Endometrium (tissue), 2 donors: ENCODE measurements around the gene PKP4.
"Not testable (repeated sequence)": the region's sequence is repeated elsewhere in the genome, so short reads cannot be mapped to it uniquely, and the experiment has no call there.

Source experiments
- FAIRE-seq: peaks from 2 replicates; lab custom pipeline; 2012; peaks lifted over from hg19 to GRCh38; lab: Jason Lieb, UNC
- donor health status: control.
- donor health status: control.

PKP4 gene

GRCh38 chr2:158687315-158687714 is 230.6 kb downstream of the PKP4 start:
- no peak for FAIRE-seq

DNA sequence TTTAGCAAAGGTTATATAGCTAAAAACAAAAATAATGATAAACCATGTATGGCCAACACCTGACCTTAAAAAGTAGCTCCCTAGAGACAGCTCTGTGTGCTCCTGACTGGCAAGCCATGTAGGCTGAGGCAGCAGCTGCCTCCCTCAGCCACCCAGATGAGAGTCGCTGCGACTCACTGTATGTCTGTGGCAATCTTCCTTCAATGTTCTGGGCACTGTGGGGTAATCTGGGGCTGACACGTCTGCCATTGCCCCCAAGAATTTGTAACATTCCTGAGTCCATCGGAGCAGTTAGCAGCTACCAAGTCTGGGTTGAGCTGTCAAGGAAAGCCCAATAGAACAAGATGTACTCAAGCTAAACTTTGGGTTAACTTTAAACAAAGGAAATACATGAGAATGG is 232.0 kb downstream of the PKP4 start:
- FAIRE-seq = no peak

DNA sequence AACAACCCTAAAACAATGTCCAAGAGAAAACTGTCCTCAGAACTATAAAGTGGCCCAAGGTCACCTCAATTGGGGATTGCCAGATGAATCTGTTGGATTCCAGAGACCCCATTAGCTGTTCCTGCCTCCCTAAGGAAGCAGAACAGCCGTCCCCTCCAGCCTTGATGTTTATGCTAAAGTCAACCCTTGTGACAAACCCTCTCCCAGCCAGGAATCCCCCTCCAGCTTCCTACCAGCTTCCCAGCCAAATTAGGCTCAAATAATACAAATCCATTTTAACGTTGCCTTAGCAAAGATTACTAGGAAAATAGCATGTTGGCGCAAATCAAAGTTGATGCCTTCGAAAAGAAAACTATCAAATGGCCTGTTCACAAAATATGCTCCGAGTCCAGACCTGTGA is 232.6 kb downstream of the PKP4 start:
- FAIRE-seq = no peak

DNA sequence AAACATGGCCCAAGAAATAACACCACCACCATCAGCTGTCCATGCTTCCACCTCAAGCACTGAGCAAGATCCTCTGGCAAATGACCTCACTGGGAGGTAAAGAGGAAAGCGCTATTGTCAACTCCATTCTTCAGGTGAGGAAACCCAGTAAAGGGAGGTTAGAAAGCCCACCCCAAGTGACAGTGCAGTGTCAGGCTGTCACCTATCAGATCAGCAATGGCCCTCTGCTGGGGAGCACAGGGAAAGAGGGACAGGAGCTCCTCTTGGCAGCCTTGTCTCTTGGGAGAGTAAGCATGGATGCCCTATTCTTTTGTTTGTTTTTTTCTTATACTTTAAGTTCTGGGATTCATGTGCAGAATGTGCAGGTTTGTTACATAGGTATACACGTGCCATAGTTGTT is 234.1 kb downstream of the PKP4 start:
- FAIRE-seq = no peak

DNA sequence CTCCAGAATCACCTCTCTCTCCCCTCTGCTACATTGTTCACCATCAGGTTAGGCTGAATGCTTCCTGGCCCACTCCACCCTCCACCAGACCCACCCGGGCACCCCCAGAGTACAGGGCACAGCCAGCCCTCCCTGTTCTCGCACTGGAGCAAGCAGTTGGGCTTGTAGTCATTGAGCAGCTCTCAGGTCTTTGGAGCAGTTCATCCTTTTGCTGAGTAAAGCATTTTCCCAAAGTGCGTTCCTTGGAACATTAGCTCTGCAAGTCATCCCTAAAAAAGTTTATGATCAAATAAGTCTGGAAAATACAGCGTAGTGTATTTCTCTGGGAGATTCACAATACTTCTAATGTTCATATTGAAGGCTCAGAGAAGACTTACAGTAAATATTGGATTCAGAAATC is 234.9 kb downstream of the PKP4 start:
- FAIRE-seq = no peak

DNA sequence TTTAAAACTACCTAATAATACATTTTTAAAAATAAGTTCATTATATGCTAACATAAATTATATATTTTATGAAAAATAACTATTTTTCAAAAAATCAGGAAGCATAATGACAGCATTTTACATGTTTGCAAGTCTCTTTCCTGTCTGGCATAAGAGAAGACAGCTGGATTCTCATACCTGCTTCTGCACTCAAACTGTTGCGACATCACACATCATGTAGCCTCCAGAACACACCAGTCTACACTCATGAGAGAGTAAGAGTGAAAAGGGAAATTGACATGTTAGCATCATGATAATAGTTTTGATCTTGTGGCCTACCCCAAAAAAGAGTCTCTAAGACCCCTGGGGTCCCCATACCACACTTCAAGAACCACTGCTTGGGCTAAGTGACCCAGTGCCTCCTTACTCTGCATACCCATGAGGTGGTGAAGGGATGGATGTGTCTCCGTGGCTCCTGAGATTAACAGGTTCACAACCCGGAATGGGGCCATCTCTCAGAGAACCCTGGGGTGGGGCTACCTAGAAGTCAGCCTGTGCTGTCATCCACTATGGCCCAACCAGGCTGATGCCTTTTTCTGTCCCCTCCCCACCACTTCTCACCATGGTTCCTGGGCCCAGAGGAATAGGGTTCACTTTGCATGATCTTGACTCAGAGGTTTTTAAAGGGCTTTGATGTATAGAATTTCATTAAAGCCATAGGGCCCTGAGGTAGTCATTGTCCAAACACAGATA is 235.8 kb downstream of the PKP4 start:
- FAIRE-seq = no peak

DNA sequence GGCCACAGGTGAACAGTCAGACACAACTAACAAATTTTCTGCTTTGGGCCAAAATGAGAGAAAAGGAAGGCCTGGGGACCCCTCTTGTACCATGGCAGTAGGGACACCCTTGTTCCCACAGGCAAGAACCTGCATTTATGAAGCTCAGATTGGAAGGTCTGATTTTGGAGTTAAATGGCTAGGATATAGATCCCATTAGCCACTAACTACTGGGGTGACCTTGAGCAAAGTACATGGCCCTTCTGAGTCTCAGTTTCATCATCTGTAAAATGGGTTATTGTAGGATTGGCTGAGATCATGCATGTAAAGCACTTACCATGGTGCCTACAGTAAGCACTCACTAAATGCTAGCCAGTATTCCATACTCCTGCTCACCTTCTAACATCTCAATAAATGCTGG is 236.7 kb downstream of the PKP4 start:
- no peak for FAIRE-seq

DNA sequence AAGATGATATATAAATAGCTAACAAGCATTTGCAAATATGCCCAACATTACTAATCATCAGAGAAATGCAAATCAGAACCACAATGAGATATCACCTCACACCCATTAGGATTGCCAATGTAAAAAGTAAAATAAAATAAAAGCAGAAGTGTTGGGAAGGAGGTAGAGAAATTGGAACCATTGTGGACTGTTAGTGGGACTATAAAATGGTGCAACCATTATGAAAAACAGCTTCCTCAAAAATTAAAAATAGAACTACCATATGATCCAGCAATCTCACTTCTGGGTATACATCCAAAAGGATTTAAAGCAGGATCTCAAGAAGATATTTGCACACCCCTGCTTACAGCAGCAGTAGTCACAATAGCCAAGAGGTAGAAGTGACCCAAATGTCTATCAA is 238.6 kb downstream of the PKP4 start:
- FAIRE-seq = no peak

- FAIRE-seq = not testable (repeated sequence)
Measured at GRCh38 chr2:158695744-158696143, 239.0 kb downstream of the PKP4 start.

DNA sequence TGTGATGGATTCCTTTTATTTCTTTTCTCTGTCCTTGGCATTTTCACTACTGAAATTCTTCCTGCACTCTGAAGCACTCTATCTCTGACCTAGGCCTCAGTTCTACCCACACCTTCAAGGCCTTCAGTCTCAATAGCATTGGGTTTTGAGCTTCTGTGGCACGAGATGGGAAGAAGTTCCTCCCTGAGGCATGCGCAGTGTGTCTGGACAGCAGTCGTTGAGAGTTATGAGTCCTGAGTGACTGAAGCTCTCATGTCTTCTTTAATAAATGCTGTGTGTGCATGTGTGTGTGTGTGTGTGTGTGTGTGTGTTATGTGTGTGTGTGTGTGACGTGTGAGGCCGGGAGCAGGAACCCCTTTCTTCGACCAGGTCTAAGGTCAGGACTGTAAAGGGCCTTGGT is 242.6 kb downstream of the PKP4 start:
- no peak for FAIRE-seq

DNA sequence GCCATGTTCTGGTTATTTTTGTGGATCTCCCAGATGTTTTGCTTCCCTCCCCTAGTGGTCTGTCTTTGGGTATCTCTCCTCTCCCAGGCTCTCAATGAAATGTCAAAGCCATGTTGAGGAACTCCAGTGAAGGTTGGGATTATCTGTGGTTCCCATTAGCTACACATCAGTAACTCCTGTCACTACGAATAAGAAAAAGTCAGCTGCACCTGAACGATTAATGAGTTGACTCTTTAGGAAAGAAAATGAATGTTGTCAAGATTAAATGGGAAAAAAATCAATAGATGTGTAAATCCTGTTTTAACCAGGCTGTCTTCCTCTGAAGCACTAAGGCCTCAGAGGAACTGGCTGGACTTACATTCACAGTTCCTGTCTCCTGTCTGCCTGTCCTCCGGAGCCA is 244.3 kb downstream of the PKP4 start:
- no peak for FAIRE-seq

DNA sequence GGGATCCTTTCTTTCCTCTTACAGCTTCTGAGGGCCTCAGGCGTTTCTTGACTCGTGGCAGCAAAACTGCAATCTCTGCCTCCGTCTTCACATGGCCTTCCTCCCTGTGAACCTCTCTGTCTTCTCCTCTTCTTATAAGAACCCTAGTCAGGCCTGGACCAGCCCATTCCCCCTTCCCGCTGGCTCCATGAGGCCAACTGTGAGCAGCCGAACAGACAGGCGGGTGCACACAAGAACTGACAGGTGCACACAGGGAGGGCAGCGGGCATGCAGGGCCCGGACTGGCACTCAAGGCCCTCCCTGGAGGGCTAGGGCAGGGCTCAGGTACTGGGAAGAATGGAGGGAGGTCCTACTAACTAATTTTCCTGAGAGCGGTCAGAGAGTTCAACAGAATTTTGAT is 246.0 kb downstream of the PKP4 start:
- no peak for FAIRE-seq

- not testable (repeated sequence) for FAIRE-seq
Measured at GRCh38 chr2:158704724-158705465, 248.1 kb downstream of the PKP4 start.

DNA sequence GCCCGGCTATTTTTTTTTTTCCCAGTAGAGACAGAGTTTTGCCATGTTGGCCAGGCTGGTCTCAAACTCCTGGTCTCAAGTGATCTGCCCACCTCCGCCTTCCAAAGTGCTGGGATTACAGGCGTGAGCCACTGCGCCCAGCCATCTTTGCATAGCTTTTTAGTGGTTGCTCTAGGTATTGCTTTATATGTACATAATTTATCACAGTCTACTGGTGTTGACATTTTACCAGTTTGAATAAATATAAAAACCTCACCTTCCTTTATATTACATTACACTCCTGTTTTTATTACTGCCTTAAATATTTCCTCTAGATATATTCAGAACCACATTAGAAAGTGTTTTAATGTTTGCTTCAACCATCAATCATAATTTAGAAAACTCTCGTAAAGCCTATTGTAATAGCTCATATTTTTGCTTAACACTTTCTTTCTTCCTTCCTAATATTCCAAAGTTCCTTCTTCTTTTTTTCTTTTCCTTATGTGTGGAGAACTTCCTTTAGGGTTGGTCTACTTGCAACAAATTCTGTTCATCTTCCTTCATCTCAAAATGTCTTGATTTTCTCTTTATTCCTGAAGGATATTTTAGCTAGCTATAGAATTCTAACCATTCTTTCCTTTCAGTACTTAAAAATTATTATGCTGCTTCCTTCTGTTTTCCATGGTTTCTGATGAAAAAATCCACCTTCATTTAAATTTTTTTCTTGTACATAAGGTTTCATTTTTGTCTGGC is 256.2 kb downstream of the PKP4 start:
- FAIRE-seq = no peak

DNA sequence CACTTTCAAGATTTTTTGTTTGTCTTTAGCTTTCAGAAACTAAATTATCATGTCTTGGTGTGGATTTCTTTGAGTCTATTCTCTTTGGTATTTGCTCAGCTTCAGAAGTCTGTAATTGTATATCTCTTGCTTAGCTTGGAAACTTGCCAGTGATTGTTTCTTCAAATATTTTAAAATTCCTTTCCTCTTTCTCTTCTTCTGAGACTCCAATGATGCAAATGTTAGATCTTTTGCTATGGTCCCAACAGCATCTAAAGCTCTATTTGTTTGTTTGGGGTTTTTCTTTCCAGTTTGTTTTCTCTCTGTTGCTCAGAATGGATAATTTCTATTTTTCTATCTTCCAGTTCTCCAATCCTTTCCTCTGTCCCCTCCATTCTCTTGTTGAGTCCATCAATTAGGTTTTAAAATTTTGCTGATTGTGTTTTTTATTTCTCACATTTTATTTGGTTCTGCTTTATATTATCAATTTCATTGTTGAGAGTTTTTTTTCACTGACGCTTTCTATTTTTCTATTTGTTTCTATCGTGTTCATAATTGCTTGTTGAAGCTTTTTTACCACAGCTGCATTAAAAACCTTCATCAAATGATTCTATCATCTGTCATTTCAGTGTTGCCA is 256.9 kb downstream of the PKP4 start:
- no peak for FAIRE-seq

GRCh38 chr2:158714420-158714819 is 257.7 kb downstream of the PKP4 start:
- no peak for FAIRE-seq

DNA sequence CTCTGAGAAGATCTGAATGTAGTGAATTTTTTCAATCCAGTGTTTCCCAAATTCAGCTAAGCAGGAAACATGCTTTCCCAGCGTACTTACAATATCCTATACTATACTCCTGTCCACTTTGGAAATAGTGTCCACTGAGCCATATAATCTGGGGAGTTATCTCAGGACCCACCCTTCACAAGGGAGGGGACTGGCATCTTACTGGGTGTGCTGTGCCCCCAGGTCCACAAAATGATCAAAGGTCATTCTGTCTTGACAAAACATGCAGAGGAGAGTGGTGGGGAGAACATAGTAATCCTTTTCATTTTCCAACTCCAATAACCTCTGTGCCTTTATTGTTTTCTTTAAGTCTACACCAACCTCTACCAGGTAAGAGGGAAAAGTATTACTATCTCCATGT is 258.6 kb downstream of the PKP4 start:
- FAIRE-seq = no peak

- FAIRE-seq = no peak
Measured at GRCh38 chr2:158716121-158716791, 259.5 kb downstream of the PKP4 start.

DNA sequence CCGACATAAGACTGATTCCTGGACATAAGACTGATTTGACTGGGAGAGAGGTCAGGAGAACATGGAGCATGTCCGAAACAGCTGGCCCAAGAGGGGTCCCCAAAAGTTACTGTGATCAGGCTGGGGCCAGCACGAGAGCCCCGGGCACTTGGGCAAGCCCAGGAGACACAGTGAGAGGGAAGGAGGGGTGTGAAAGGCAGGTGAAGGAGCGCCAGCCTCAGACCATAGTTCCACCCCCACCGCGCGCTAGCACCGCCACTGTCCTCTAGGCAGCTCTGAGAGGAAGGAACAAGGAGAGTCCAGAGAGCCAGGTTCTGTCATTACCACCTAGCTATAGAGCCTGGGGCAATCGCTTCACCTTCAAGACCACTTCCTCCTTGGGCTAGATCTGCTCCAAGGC is 260.2 kb downstream of the PKP4 start:
- no peak for FAIRE-seq

DNA sequence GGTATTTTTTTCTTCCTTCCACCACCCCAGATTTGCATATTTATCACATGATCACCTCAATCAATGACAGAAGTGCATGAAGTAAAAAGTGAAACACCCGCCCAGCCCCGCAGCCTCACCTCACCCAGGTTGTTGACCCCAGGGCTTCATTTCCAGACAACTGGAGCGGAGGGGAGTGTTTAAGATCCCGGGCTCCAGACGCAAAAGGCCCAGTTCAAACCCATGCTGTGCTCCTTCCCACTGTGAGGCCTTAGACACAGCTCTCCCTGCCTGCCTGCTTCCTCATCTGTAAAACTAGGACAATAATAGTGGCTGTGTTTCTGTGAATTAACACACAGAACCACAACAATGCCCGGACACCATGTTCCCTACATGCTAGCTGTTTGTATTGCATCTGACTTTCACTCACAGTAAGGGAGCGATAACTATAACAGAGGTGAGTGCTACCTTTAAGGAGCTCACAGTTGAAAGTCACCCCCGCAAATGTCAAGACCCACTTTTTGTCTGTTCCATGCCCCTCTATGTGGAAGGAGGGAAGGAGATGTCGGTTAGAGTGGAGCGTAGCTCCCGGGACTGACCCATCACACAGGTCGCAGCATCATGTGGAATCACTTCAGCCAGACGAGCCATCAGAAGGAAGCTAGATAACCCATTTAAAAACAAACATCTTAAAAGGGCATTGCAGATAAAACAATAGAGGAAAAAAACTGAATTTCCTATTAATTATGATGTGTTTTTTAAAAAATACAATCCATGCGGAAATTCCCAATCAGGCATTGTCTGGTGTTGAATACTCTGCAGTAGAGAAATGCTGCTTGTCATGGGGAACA is 260.8 kb downstream of the PKP4 start:
- no peak for FAIRE-seq

- FAIRE-seq = no peak
Measured at GRCh38 chr2:158718196-158718585, 261.4 kb downstream of the PKP4 start.
